Measurements from ENCODE around the gene TRAP1.
A peak's percentile ranks its signal among the peaks of the same experiment; 100 is the strongest.

TRAP1 gene

GRCh38 chr16:3706253-3707012 lies 10.9 kb downstream of the TRAP1 start:
- DNase-seq: no peak

- DNase-seq: no peak
Observed at GRCh38 chr16:3702082-3702481, 15.2 kb downstream of the TRAP1 start.

GRCh38 chr16:3701531-3701930 lies 15.8 kb downstream of the TRAP1 start:
- no peak for DNase-seq

- DNase-seq: no peak
Observed at GRCh38 chr16:3698941-3699340, 18.4 kb downstream of the TRAP1 start.

DNA sequence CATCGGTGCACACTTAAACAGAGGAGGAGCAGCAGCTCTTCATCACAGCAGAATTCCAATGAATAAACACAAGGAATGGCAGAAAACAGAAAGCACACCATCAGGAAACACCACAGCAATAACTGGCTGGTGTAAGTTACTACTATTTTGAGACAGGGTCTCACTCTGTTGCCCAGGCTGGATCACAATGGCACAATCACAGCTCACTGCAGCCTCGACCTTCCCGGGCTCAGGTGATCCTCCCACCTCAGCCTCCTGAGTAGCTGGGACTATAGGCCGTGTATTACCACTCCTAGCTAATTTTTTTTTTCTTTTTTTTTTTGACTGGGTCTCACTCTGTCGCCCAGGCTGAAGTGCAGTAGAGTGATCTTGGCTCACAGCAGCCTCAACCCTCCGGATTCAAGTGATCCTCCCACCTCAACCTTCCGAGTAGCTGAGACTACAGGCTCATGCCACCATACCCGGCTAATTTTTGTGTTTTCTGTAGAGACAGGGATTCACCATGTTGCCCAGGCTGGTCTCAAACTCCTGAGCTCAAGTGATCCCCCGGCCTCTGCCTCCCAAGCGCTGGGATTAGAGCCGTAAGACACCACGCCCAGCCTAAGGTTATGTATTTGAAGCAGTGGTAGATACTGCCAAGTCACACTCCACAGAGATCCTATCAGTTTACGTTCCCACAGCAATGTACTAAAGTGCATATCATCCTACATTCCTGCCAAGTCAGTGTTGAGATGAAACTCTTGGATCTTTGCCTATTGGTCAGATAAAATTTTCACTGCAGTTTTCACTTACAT lies 20.7 kb downstream of the TRAP1 start:
- DNase-seq: peak; percentile 87

DNA sequence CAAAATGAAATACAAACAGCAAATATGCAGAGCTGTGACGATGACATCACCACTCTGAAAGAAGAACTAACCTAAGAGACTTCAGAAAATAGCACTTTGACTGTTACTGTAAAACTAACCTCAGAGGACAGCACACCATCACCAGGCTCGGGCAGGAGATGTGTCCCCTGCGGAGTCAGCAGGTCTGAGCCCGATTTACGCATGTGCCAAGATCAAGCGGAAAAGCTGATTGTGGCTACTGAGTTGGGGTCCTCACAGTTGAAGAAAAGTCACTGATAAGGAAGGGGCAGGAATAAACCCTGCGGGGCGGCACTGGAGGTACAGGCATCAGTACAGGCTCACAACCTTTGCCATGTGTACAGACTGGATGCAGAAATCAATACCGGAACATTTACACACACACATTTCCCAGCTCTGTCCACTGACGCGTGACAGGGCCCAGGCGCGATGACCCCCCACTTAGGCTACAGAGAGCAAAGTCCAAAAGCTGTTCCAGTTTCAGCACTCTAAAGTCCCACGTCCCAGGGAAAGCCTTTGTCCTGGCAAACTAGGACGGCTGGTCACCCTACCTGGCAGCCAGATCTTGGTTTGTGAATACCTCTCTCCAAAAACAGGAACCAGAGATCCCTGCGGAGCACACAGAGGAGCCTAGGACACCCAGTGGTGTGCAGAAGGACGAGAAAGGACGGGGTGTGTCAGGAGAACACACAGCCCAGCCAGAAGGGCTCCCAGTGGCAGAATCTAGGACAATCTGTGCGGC lies 21.5 kb downstream of the TRAP1 start:
- DNase-seq: no peak

DNA sequence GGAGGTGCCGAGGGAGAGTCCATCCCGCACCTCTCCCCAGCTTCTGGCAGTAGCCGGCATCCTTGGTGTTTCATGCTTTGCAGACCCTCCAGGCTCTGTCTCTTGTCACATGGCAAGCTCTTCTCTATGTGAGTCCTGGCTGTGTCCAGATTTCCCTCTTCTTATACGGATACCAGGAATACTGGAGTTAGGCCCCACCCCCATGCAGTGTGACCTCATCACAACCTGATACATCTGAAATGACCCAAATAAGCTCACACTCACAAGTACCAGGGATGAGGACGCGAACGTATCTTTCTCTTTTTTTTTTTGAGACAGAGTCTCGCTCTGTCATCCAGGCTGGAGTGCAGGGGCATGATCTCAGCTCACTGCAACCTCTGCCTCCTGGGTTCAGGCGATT lies 23.3 kb downstream of the TRAP1 start:
- DNase-seq: no peak

DNA sequence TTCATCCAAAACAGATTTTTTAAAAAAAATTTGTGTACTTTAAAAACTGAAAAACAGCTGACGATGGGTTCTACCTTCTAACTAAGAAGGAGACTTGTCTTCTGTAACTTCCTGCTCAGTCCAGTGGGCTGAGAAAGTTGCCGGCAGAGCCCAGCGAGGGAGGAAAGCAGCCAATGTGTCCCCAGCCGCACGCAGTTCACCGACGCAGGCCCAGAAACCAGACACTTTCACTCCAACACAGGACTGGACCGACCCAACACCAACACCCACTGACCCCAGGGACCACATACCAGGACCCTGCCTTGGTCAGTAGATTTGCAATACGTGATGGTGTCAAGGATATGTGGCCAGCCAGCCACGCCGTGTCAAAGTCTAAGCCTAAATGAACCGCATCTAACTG lies 25.6 kb downstream of the TRAP1 start:
- DNase-seq: no peak

GRCh38 chr16:3690980-3691720 lies 26.2 kb downstream of the TRAP1 start:
- peak; percentile 36 for DNase-seq

GRCh38 chr16:3690470-3690928 lies 26.8 kb downstream of the TRAP1 start:
- peak; percentile 94 for DNase-seq

DNA sequence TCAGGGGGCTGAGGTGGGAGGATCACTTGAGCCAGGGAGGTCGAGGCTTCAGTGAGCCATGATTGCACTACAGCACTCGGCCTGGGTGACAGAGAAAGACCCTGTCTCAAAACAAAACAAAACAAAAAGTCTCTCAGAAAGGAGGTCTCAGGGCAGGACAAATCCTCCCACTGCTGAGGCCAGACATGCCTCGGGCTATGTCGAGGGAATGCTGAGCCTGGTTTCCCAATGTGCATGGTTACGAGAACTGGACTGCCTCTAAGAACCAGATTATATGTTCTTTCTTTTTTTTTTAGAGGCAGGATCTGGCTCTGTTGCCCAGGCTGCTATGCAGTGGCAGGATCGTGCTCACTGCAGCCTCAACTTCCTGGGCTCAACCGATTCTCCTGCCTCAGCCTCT lies 27.6 kb downstream of the TRAP1 start:
- DNase-seq: peak; percentile 28

- DNase-seq: no peak
Observed at GRCh38 chr16:3687792-3688191, 29.5 kb downstream of the TRAP1 start.

- DNase-seq: no peak
Observed at GRCh38 chr16:3687021-3687420, 30.3 kb downstream of the TRAP1 start.

DNA sequence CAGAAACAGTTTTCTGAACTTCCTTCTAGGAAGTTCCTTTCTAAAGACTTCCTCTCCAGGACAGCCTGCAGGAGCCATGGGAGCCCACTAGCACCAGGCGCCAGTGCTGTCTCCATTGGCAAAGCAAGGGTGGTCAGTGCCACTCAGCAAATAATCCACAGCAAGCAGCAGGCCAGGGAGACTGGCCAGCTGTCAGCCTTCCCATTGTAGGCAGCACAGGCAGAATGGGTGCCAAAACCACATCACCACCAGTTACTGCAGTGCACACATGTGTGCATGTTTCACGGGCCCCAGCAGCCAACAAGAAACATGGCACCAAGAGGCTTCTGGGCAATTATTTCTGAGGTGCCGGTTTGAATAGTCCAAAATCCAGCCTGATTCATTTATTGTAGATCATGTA lies 36.1 kb downstream of the TRAP1 start:
- no peak for DNase-seq

- no peak for DNase-seq
Observed at GRCh38 chr16:3677994-3678393, 39.3 kb downstream of the TRAP1 start.

DNA sequence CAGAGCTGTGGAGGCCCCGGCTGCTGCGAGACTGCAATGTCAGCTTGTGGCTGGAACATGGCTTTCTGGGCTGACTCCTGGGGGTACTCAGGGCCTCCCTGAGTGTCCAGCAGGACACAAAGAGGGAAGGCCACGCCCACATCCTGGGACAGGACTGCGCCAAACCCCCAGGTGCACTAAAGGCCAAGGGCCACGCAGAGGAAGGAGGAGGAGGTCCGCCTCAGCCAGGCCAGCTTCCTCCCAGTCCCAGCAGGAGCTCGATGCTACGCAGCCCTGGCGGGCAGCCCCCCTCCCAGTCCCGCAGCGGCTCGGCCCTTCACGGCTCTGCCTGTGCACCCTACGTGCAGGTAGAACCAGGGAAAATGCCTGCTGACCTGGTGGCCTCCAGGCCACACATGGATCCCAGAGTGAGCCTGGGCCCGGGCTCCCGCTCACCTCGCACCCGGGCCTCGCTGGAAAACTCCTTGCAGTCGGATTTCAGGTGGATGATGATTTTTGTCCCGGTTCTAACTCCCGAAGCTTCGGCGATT lies 41.7 kb downstream of the TRAP1 start:
- no peak for DNase-seq

GRCh38 chr16:3674513-3675295 lies 42.6 kb downstream of the TRAP1 start:
- DNase-seq: no peak

DNA sequence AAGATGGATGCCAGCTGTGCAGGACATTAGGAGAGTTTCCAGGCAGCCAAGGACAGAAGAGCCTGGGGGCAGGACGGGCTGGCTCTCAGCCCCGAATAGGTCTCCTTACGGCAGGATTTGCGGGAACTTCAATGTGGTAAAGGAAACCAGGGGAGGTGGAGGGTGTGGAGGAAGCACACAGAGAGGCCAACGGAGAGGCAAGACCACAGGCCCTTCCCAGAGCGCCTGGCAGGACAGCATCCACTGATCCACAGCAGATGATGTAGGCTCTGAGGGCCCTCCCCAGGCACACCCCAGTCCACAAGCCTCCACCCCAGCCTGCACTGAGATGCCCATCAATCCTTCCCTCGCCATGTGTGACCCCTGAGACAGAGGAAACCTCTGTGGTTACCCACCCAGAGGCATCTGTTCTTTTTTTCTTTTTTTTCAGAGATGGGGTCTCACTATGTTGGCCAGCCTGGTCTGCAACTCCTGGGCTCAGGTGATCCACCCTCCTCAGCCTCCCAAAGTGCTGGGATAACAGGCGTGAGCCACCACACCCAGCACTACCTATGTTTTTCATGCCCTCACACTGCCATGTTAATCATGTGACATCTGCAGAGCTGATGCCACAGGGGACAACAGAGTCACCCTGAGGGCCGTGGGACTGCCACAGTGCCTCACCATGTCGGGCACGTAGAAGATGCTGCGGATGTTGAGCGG lies 43.5 kb downstream of the TRAP1 start:
- DNase-seq: no peak

DNA sequence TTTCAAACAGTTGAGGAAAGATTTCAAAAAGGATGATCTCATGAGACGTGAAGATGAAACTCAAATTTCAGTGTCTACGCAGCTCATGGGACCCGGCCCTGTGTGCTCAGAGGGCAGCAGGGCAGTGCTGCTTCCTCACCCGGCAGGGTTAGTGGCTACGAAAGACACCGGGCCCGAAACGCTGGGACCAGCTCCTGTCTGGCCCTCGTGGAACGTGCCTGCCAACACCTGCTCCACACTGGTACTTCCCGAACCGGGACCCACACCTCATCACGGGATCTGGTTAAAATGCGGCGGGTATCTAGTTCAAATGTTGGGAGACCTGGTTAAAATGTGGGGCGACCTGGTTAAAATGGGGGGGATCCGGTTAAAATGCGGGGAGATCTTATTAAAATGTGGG lies 44.1 kb downstream of the TRAP1 start:
- DNase-seq: no peak

DNA sequence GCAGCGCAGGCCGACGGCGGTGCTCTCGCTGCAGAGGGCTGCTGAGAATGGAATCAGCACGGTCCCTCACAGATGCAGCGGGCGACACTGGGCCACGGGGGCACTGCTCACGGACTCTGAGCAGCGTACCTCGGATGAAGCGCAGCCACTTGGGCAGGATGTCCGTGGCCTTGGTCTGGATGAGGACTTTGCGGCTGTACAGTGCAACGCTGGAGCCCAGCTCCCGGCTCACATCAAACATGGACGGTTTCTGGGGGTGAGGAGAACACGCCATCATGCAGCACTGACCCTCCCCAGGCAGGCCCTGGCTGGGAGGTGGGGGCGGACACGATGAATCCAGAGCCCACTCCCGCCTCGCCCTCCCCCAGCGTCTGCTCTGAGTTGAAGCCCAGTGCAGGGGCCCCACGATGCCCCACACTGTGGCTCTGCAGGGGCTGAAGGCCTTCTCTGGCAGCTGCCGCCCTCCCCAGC lies 44.7 kb downstream of the TRAP1 start:
- DNase-seq: no peak

- DNase-seq: no peak
Observed at GRCh38 chr16:3671424-3671823, 45.9 kb downstream of the TRAP1 start.
